AG04450 (cell line): ENCODE data around the gene ILDR1. TPM values are rescaled to one million over a fixed set of nuclear protein-coding genes. Genes with fewer than 3 reads are reported as not detected.

Experiments
- CTCF ChIA-PET: fragments of 300-600, 350-600 bp; formaldehyde crosslinking; extraction: SDS; loops from one replicate; lab custom pipeline; 2022; ENCODE audit warnings: antibody characterized with exemption, inconsistent platforms; lab: Charles Lee
- POLR2A ChIA-PET: fragments of 350-600 bp; formaldehyde crosslinking; extraction: SDS; loops from one replicate; lab custom pipeline; 2021; ENCODE audit warnings: antibody characterized with exemption, inconsistent platforms; lab: Yijun Ruan, JAX
- DNase-seq: peaks from one replicate; pipeline ENCODE4 v3.0.0-alpha.2; 2011; ENCODE audit warnings: low read depth, low spot score
- H3K27ac ChIP-seq: one replicate; pipeline ENCODE4 v1.5.1; 2012; ENCODE audit warnings: low read depth, low read length, control low read depth
- H3K27me3 ChIP-seq: one replicate; pipeline ENCODE4 v1.6.0; 2012; ENCODE audit warnings: low read length; ENCODE audit not compliant: control insufficient read depth, insufficient read depth
- H3K4me3 ChIP-seq: 2 replicates; pipeline ENCODE4 v1.5.1; 2011; ENCODE audit warnings: mild to moderate bottlenecking, low read depth, low read length, control low read depth
- H3K9me3 ChIP-seq: 2 replicates; pipeline ENCODE4 v1.5.1; 2012; ENCODE audit warnings: low read length; ENCODE audit not compliant: control insufficient read depth, insufficient read depth
- CTCF ChIP-seq: IDR thresholded peaks from 2 replicates; pipeline ENCODE4 v1.5.1; 2011; ENCODE audit warnings: low read depth, low read length, control low read depth, inconsistent platforms
- polyA plus RNA-seq: library from polyadenylated mRNA; depleted of rRNA; stranded (reverse); fragments of >200 nt; gene quantifications from 2 replicates; pipeline ENCODE4 v1.2.3, GENCODE V29; 2011

Gene ILDR1
- polyA plus RNA-seq, 1 experiment, result not detected

- POLR2A ChIA-PET, result no interaction called here
- H3K27ac ChIP-seq, result no peak overlapping the region
Observed at GRCh38 chr3:121998030-121998580, 23.9 kb downstream of the ILDR1 start.

GRCh38 chr3:121997372-121997771, 24.7 kb downstream of the ILDR1 start:
- no peak for TF ChIP-seq CTCF
- H3K9me3 ChIP-seq, result no peaks in the 10 kb centered on the region; the same call in 1 of the 2 replicates
- no peaks in the 10 kb centered on the region for H3K27me3 ChIP-seq
- H3K4me3 ChIP-seq, result no peak overlapping the region
- ChIA-PET POLR2A (no interaction called here), CTCF (interaction anchor here (1.0 kb wide), 1 partner anchor 8 kb away, joined by 3 read pairs; no protein-coding TSS in a partner anchor)
- DNase-seq, result no peak
- no peak overlapping the region for H3K27ac ChIP-seq

More at GRCh38 chr3:121998030-121998580, 23.9 kb downstream of the ILDR1 start:
- H3K4me3 ChIP-seq, result no peak overlapping the region
- H3K9me3 ChIP-seq, result no peaks in the 10 kb centered on the region; the same call in 1 of the 2 replicates
- no peak for DNase-seq
- no peaks in the 10 kb centered on the region for H3K27me3 ChIP-seq
- CTCF ChIA-PET, result interaction anchor here (0.6 to 1.0 kb wide), 2 partner anchors 9 to 395 kb away, joined by 3 read pairs; no protein-coding TSS in a partner anchor
- TF ChIP-seq CTCF, result no peak

GRCh38 chr3:121996441-121996840, 25.6 kb downstream of the ILDR1 start:
- no peaks in the 10 kb centered on the region; the same call in 1 of the 2 replicates for H3K9me3 ChIP-seq
- POLR2A ChIA-PET, result no interaction called here
- no peak overlapping the region for H3K27ac ChIP-seq
- no peak for TF ChIP-seq CTCF
- DNase-seq, result no peak
- no peaks in the 10 kb centered on the region for H3K27me3 ChIP-seq
- CTCF ChIA-PET, result interaction anchor here (2.1 kb wide), 1 partner anchor 450 kb away, joined by 19 read pairs; the partner anchor contains the start of gene POLQ
- H3K4me3 ChIP-seq, result no peak overlapping the region

- no peaks in the 10 kb centered on the region for H3K27me3 ChIP-seq
- H3K4me3 ChIP-seq, result no peak overlapping the region
- no peaks in the 10 kb centered on the region; the same call in 1 of the 2 replicates for H3K9me3 ChIP-seq
- ChIA-PET CTCF (interaction anchor here (0.6 to 2.1 kb wide), 14 partner anchors 9 to 449 kb away, joined by 3 to 19 read pairs (median 3); partner anchors contain the start of gene POLQ), POLR2A (no interaction called here)
- H3K27ac ChIP-seq, result peak overlapping the region; percentile 75
- DNase-seq, result peak; percentile 11
- peak; percentile 56 for TF ChIP-seq CTCF
Observed at GRCh38 chr3:121995161-121996137, 26.6 kb downstream of the ILDR1 start.
